ENCODE data around the gene S100A16. TPM values are rescaled to one million over a fixed set of nuclear protein-coding genes. Genes with fewer than 3 reads are reported as not detected.
A peak's percentile ranks its signal among the peaks of the same experiment; 100 is the strongest.

S100A16 gene
- total RNA-seq, 8 experiments from 2014 or later, result 2.0 to 108 (median 7.0) TPM

- Histone ChIP-seq H3K27ac (no peak overlapping the region), H3K4me3 (peak overlapping the region in 4 of 5 donors; percentile 84 to 100 (median 100)), H3K4me1 (replicated peaks in 1 of 2) (peaks cover 11 to 12% of the 10 kb centered on the region in 2 donors)
- in situ Hi-C loops (cut with MboI; ENCODE audit: low pct_unique_long_range_greater_than_20kb in 2 of 9, low sequenced_read_pairs in 9 of 9, unreplicated experiment in 9 of 9), result loop anchor here in 3 of 9 experiments (25.0 kb wide), 1 partner anchor 124 kb away; no protein-coding TSS in a partner anchor
- 67 to 100% (median 91%) methylated on average over 1 to 7 of the region's 7 CpGs; no CpG with 5 or more reads in 2 of the 10 experiments for WGBS, 10 experiments
- no peak for ATAC-seq (replicated peaks in 6 of 8)
Observed at GRCh38 chr1:153635872-153636271, 22.9 kb upstream of the S100A16 start.

DNA sequence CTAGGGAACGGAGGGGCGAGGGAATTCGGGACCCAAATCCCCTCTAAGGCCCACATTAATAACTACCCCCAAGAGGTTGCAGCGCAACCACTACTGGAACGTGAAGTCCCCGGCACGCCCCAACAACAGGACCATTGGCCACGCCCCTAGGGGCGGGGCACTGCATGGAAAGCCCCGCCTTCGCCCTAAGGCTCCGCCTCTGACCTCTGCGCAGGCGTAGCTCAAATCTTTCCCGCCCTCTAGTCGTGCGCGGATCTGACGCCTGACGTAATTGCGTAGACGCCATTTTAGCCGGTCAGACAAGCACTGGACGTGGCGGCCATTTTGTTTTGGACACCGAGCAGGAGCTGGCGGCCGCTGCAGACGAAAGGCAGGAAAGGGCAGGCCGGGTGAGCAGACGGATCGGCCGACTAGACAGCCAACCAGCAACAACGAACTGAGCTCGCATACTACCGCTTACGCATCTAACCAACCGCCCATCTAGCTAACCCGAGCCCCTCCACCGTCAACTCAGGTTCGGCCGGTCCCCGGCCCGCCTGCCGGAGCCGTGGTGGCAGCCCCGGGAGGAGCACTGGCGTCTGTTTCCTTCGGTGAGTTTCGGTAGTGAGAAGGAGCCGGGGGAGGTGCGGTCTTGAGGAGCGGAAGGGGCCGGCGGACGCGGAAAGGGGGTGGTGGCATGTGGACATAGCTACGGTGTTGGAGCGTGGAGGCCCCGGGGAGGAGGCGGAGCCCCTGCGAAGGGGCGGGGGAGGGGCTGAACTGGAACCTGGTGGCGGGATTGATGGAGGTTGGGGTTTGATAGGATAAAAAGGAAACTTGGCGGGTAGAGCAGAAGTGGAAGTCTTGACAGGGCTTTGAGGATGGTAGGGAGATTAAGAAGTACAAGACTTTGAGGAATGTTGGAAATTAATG is 21.1 kb upstream of the S100A16 start, which contains the start of gene CHTOP:
Gene CHTOP (plus strand): TSS at position 313 of the 912 bp plus-strand sequence. CDS start 2,523 bp downstream, outside the sequence.
- peak; percentile 89 to 96 (median 94) for ATAC-seq (replicated peaks in 6 of 8)
- peak within 1 kb of the TSS; percentile 100 for H3K27ac ChIP-seq
- in situ Hi-C loops (cut with MboI; ENCODE audit: low pct_unique_long_range_greater_than_20kb in 2 of 9, low sequenced_read_pairs in 9 of 9, unreplicated experiment in 9 of 9), result loop anchor here in 3 of 9 experiments (25.0 kb wide), 1 partner anchor 122 kb away; no protein-coding TSS in a partner anchor
- peak within 1 kb of the TSS; percentile 84 to 100 (median 99) for H3K4me3 ChIP-seq
- 0 to 10% (median 3%) methylated on average over 4 to 22 of the region's 65 CpGs; no CpG with 5 or more reads in 3 of the 10 experiments for WGBS, 10 experiments
- H3K4me1 ChIP-seq (replicated peaks in 1 of 2), result peaks cover 12 to 15% of the 10 kb centered on the region in 2 donors

GRCh38 chr1:153633161-153633753 is 20.3 kb upstream of the S100A16 start:
- peak in 2 of 8 experiments; percentile 0 to 15 for ATAC-seq (replicated peaks in 6 of 8)
- WGBS, 10 experiments, result 54 to 100% (median 79%) methylated on average over 3 to 18 of the region's 18 CpGs
- H3K27ac ChIP-seq, result no peak overlapping the region
- in situ Hi-C loops (cut with MboI; ENCODE audit: low pct_unique_long_range_greater_than_20kb in 2 of 9, low sequenced_read_pairs in 9 of 9, unreplicated experiment in 9 of 9), result loop anchor here in 3 of 9 experiments (25.0 kb wide), 1 partner anchor 121 kb away; no protein-coding TSS in a partner anchor
- H3K4me3 ChIP-seq, result peak overlapping the region in 3 of 5 donors; percentile 99 to 100 (median 100)
- H3K4me1 ChIP-seq (replicated peaks in 1 of 2), result peaks cover 12 to 15% of the 10 kb centered on the region in 2 donors

DNA sequence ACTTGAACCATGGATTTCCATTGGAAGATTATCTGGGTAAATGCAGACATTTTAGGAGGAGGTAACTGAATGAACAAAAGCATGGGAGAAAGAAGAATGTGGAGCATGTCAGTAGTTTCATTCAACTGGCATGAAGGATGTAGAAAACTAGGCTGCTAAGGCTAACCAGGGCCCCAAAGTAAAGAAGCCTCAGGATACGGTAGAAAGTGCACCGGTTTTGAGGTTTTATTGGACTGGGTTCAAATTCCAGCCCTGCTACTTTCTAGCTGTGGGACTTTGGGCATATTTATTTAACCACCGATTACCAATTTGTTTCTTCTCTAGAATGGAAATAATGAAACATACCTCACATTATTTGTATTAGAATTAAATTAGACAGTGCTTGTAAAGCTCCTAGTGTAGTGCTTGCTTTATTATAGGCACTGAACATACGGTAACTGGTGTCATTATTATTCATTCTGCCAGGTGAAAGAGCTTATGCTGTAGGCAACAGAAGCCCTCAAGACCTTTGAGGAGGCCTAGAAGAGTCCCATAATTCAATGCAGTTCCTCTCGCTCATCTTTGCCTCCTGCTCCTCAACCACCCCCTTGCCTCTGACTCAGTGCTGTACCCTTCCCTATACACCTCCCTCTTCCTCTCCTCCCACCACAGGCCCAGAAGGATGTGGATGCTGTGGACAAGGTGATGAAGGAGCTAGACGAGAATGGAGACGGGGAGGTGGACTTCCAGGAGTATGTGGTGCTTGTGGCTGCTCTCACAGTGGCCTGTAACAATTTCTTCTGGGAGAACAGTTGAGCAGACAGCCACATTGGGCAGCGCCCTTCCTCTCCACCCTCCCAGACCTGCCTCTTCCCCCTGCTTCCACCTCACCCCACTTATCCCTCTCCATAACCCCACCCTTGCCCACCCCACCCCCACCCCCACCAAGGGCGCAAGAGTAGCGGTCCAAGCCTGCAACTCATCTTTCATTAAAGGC is 18.4 kb upstream of the S100A16 start:
- Histone ChIP-seq H3K27ac (no peak overlapping the region), H3K4me3 (no peak overlapping the region), H3K4me1 (replicated peaks in 1 of 2) (peaks cover 28 to 33% of the 10 kb centered on the region in 2 donors)
- WGBS, 10 experiments, result 40 to 88% (median 80%) methylated on average over 1 to 7 of the region's 10 CpGs
- no peak for ATAC-seq (replicated peaks in 6 of 8)
- in situ Hi-C loops (cut with MboI; ENCODE audit: low pct_unique_long_range_greater_than_20kb in 2 of 9, low sequenced_read_pairs in 9 of 9, unreplicated experiment in 9 of 9), result loop anchor here in 3 of 9 experiments (25.0 kb wide), 1 partner anchor 119 kb away; no protein-coding TSS in a partner anchor

GRCh38 chr1:153630384-153630783 is 17.4 kb upstream of the S100A16 start:
- Histone ChIP-seq H3K4me3 (no peak overlapping the region), H3K4me1 (replicated peaks in 1 of 2) (peaks cover 24 to 31% of the 10 kb centered on the region in 2 donors), H3K27ac (no peak overlapping the region)
- 72 to 100% (median 83%) methylated on average over 1 to 6 of the region's 7 CpGs; no CpG with 5 or more reads in 4 of the 10 experiments for WGBS, 10 experiments
- ATAC-seq (replicated peaks in 6 of 8), result no peak
- in situ Hi-C loops (cut with MboI; ENCODE audit: low pct_unique_long_range_greater_than_20kb in 2 of 9, low sequenced_read_pairs in 9 of 9, unreplicated experiment in 9 of 9), result loop anchor here in 3 of 9 experiments (25.0 kb wide), 1 partner anchor 118 kb away; no protein-coding TSS in a partner anchor

- ATAC-seq (replicated peaks in 6 of 8), result peak in 1 of 8 experiments; percentile 0
- peaks cover 20 to 27% of the 10 kb centered on the region in 2 donors for H3K4me1 ChIP-seq (replicated peaks in 1 of 2)
- no peak overlapping the region for H3K4me3 ChIP-seq
- 83 to 100% methylated on average over 1 of the region's 1 CpG; no CpG with 5 or more reads in 8 of the 10 experiments for WGBS, 10 experiments
- in situ Hi-C loops (cut with MboI; ENCODE audit: low pct_unique_long_range_greater_than_20kb in 2 of 9, low sequenced_read_pairs in 9 of 9, unreplicated experiment in 9 of 9), result loop anchor here in 3 of 9 experiments (25.0 kb wide), 1 partner anchor 118 kb away; no protein-coding TSS in a partner anchor
- H3K27ac ChIP-seq, result no peak overlapping the region
Observed at GRCh38 chr1:153629971-153630370, 17.0 kb upstream of the S100A16 start.

GRCh38 chr1:153629343-153629665 is 16.4 kb upstream of the S100A16 start:
- H3K27ac ChIP-seq, result no peak overlapping the region
- ATAC-seq (replicated peaks in 6 of 8), result no peak
- in situ Hi-C loops (cut with MboI; ENCODE audit: low pct_unique_long_range_greater_than_20kb in 2 of 9, low sequenced_read_pairs in 9 of 9, unreplicated experiment in 9 of 9), result loop anchor here in 3 of 9 experiments (25.0 kb wide), 1 partner anchor 117 kb away; no protein-coding TSS in a partner anchor
- H3K4me1 ChIP-seq (replicated peaks in 1 of 2), result peaks cover 19 to 26% of the 10 kb centered on the region in 2 donors
- 71 to 100% (median 100%) methylated on average over 1 to 2 of the region's 5 CpGs; no CpG with 5 or more reads in 7 of the 10 experiments for WGBS, 10 experiments
- no peak overlapping the region for H3K4me3 ChIP-seq

GRCh38 chr1:153628638-153629342 is 15.9 kb upstream of the S100A16 start:
- peaks cover 19 to 26% of the 10 kb centered on the region in 2 donors for H3K4me1 ChIP-seq (replicated peaks in 1 of 2)
- in situ Hi-C loops (cut with MboI; ENCODE audit: low pct_unique_long_range_greater_than_20kb in 2 of 9, low sequenced_read_pairs in 9 of 9, unreplicated experiment in 9 of 9), result loop anchor here in 3 of 9 experiments (25.0 kb wide), 1 partner anchor 116 kb away; no protein-coding TSS in a partner anchor
- no peak overlapping the region for H3K27ac ChIP-seq
- ATAC-seq (replicated peaks in 6 of 8), result no peak
- WGBS, 10 experiments, result 100% methylated on average over 2 of the region's 6 CpGs; no CpG with 5 or more reads in 9 of the 10 experiments
- no peak overlapping the region for H3K4me3 ChIP-seq

DNA sequence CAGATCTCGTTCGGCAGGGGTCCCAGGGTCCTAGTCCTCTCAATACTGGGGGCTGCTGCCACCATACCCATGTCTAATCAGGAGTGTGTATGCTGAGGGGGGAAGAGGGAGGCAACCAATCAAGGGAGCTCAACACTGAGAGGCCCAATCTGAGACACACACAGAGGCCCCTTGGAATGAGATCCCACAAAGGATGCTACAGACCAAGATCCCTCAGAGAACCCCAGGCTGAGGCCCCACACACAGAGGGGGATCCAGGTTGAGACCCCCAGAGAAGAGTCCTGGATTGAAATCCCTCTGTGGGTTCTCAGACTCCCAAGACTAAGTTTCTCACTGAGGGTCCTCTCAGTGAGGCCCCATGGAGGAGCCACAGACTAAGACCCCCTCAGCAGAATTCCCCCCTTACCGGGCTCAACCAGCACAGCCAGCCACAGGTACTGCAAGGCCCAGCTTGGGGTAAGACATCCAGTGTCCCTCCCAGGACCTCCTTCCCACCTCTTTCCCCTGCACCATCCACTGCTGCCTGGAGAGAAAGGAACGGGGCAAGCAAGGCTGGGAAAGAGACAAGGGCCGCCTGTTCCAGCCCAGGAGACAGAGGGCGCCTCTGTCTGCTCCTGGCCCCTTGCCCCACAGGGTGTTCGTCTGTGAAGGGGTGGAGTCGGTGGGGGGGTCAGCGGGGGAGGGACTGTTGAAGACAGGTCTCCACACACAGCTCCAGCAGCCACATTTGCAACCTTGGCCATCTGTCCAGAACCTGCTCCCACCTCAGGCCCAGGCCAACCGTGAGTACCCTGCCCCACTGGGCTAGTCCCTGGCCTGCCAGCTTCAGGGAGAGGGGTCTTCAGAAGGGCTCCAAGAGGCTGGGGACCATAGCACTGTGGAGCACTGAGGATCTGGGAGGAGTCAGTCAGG is 15.0 kb upstream of the S100A16 start, which contains the start of gene S100A1:
Gene S100A1 (plus strand): TSS at position 720 of the 912 bp plus-strand sequence. CDS start 2,088 bp downstream, outside the sequence.
- Histone ChIP-seq H3K4me3 (peak within 1 kb of the TSS; percentile 11 to 31 (median 29)), H3K27ac (peak within 1 kb of the TSS; percentile 27 to 74), H3K4me1 (replicated peaks in 1 of 2) (peaks cover 19 to 26% of the 10 kb centered on the region in 2 donors)
- peak in 1 of 8 experiments; percentile 11 for ATAC-seq (replicated peaks in 6 of 8)
- in situ Hi-C loops (cut with MboI; ENCODE audit: low pct_unique_long_range_greater_than_20kb in 2 of 9, low sequenced_read_pairs in 9 of 9, unreplicated experiment in 9 of 9), result loop anchor here in 3 of 9 experiments (25.0 kb wide), 1 partner anchor 116 kb away; no protein-coding TSS in a partner anchor
- WGBS, 10 experiments, result 8 to 100% (median 54%) methylated on average over 1 to 4 of the region's 10 CpGs; no CpG with 5 or more reads in 5 of the 10 experiments

Data from motor neuron (in vitro differentiated cells).